GM18519 (cell line): Measurements from ENCODE around the gene MBP.

ENCODE experiments used
- ATAC-seq: cut with Tn5 transposase; IDR thresholded peaks from one replicate; pipeline ENCODE4 v1.9.1; 2021; ENCODE audit warnings: mild to moderate bottlenecking, moderate library complexity; ENCODE audit not compliant: unreplicated experiment, low FRiP score

The MBP gene

DNA sequence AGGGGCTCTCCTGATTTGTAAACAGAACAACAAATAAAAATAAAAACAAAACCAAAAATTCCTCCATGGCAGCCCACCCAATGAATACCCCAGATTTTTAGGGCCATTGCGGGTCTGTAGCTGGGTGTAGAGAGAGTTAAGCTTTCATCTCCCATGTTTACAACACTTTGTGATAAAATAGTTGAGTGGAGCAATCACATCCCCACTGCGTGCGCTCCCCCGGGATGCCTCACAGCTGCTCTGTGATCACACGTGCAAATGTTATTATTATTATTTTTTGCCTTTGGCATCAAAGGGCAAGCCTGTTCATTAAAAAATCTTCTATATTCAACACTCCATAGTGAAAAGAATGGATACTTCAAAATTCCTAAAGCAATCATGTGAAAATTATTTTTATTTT, 118.0 kb downstream of the MBP start:
- ATAC-seq: no peak

DNA sequence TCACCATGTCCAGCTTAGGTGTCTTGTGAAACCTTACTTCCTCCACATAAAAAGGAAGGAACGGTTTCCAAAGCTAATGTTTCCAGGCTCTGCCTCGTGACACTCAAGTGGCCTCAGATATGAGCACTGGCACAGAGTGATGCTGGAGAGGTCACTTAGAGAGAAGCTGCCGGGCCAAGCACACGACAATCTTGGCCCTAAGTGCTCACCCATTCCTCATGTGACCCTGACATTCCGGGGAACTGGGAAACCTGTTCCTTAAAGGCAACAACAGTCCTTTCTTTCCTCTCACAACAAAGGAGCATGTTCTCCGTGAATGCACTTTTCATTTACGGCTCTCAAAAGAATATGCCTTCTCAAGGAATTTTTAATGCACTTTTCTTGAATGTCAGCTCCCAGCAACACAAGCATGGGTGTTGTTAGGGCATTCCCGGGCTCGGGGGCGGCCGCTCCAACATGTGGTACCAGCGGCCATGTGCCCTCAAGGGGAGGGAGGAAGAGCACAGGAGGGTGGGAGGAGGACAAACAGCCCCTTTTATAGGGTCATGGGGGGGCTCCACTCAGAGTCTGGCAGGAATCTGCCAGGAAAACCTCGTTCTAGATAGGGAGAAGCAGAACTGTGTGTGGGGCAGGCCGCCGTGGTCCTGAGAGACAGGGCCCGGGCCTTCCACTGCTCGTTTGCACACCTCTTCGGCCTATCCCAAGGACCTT, 118.6 kb downstream of the MBP start:
- no peak for ATAC-seq

DNA sequence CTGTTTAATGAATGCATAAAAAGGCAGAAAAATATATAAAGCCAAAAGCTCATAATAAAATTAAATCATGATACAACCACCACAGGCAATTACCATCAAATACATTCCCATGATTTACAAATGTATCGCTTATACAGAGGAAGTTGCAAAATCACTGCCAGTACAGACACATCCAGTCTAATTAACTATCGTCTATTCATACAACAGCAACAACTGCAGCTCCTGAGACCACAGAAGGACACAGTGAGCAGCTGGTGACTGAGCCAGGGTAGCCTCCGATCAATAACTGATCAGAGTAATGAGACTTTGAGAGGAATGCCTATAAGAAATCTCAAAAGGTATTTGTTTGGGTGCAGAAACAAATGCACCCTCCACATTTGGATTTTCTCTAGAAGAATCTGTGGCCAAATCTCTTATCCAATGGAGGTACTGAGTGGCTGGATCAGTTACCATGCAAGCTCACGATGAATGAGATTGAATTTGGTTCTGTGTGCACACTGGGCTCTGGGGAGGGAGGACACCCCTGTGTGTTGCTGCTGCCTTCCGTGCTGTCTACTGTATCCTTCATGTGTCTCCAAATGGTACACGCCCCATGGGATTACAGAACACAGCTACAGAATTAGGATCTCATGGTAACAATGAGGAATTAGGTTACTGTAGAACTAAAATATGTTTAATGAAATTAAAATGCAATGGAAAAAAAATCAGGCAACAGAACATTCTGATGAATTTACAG, 119.6 kb downstream of the MBP start:
- no peak for ATAC-seq

DNA sequence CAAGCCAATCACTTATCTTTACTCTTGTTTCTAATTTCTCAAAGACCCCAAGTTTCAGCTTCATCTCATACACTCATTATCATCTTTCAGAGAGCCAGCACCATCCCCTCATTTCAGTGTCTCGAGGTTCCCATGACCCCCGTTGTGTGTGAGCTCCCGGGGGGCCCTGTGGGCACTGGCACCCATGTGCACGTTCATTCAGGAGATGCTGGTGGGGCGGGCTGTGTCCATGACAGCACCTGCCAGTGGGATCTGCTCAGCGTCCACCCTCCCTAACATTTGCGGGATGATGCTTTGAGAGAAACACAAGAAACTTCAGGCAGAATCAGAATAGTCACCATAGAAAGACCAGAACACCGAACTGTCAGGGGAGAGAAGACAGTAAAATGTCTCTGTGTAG, 120.5 kb downstream of the MBP start:
- ATAC-seq: no peak

DNA sequence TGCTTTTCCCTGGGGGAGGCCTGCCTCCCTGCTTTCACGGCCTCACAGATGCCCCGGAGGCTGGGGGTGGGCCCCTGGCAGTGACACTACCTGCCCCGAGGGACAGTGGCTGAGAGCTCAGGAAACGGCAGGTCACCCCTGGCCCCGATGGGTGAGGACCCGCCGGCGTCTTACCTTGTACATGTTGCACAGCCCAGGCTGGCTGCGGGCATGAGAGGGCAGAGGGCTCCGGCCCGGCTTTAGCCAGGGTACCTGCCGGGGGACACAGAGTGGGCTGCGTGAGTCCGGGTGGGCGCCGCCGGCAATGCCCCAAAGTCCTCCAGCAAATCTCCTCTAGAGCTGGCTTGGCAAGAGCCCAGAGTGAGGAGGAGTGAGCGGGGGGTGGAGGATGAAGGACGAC, 122.9 kb downstream of the MBP start:
- no peak for ATAC-seq

DNA sequence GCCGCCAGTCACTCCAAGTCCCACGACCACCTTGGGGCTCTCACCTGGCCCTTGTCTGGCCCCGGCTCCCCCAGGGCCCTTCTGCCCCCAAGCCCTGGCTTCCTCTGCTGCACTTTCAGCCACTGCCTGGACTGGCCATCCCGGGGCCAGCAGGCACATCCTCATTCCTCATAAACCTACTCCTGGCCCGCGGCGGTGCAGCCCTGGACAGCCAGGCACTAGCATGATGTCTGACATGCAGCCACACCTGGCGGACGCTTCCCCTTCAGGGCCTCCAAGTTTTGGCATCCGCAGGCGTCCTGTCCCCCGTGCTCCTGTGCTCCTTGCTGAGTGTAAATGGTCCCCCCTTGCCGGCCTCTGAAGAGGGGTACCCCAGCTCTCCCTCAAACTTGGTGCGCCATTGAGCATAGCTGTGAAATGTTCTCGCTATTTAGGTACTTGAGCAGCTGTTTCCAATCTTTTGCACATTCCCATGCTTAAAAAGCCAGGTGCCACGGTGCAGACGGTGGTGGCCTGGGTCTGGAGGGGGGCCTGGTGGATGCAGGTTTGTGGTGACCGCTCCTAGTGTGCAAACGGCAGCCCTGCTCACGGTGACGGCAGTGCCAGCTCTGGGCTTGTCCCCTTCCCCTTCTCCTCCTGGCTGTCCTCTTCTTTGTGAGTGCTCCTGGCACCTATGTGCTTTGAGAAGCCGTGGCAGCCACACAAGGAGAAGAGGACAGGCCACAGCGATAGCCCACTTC, 123.8 kb downstream of the MBP start:
- no peak for ATAC-seq

DNA sequence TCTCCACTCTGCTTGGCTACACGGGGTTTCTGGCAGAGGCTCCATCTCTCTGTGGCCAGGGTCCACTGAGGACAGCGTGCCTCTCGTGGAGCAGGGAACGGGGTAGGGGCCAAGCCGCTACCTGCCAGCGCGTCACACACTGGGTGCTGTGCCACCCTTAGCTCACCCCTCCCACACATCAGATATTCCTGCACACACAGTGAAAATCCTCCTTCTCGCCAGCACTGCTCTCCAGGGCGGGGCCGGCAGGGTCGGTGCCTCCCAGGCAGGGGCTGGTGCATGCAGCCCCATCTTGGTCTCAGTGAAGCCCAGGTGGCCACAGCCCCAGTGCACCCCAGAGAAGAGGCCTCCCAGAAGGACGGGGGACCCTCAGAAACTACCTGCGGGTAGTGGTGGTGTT, 124.6 kb downstream of the MBP start:
- ATAC-seq: no peak

DNA sequence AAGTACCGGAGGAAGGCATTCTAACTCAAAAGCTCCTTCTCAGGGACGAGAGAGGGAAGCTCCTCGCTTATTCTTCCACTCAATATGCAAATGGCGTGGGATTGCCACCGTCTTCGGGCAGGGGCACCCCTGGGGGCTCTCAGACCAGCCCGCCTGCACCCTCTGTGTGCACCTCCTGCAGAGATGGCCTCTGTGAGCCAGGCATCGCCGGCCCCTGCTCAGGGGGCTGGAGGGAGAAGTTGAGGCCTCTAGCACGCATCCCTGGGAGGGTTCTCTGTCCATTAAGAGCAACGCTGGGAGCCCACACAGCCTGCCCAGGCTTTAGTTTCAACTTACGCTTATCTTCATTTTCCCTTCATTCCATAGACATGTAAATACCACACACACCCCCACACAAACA, 125.3 kb downstream of the MBP start:
- no peak for ATAC-seq

DNA sequence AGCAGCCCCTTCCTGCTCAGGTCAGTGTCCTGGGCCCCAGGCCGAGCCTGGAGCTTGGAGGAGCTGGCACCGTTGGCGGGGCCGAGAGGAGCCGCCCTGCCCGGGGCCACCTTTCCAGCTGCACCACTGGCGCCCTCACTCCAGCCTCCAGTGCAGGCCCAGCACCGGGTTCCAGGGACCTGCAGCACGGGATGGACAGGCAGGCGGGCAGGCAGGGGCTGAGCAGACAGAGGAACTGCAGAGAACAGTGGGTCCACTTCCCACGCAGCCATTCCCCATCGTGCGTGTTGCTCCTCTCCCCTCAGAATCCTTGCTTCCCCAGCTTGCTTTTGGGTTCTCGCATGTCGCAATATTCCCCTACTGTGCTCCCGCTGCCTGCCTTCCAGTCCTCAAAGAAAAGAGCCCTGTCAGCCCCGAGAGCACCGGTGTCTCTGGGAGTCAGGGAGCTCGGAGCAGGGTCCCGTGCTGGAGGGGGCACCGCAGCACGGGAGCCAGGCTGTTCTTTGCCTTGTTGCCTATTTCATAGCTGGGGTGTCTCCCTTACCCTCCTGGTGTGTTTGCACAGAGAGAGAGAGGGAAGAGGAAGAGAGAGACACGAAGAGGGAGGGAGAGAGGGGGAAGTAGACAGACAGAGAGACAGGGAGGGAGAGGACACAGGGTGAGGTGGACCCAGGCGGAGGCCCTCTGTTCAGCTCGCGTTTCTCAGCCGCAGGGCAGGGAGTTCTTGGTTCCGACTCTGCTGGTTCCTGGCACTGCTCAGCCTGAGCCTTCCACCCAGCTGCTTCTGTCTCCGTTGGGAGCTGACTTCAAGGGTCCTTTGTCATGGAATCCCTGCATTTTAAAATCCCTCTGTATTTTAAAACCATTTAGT, 126.0 kb downstream of the MBP start:
- ATAC-seq: no peak

DNA sequence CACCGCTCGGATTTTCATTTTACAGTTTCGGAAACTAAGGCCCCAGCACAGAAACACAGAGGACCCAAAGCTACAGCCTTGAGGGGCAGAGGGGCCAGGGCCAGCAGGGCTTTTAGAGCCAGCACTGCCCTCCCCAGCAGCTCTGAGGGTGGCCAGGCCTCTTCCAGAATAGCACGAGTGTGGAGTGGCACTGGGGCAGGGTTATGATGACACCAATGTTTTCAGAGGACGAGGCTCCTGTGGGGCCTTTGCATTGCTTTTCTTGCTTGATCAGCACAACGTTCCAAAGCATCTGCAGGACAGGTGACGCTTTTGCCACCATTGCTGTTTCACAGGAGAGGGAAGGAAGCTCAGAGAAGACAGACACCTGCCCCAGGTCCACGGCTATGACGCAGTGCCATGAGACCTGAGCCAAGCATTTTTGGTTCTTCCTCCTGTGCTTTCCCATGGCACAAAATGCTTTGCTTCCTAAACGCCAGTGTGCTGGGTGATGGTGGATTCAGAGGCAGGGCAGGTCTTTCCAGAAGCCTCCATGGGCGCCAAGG, 126.9 kb downstream of the MBP start:
- ATAC-seq: no peak

DNA sequence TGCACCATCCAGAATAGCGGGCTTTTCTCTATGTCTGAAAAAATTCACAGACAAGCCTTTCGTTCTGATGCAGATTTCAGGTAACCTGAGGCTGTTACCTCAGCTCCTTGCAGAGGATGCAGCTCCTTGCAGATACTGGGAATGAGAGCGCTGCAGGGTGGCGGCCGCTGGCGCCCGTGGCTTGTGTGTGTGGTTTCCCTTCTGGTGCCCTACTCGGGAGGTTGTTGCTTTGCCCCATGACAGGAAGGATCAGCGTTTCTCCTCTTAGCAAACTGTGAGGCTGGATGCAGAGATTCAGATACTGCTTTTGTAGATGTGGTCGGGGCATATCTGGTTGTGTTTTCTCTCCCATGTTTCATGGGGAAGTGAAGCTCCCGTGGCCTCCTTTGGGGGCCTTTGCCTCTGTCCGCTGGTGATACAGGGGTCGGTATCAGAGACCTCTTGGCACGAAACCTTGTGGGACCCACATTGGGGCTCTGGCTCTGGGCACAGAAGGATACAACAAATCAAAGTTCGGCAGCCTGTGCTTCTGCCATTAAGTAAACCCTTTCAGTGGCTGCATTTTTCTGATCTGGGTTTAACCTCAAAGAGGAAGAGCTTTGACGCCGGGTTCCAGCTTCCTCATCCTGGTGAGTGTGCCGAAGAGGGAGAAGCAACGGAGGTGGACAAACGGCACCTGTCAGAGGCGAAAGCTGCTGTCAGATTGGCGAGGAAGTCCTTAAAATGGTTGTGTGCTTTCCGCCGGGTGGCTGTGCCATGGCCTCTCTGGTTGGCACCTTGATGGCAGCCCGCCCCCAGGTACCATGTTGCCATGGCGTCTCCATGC, 127.8 kb downstream of the MBP start:
- ATAC-seq: no peak

DNA sequence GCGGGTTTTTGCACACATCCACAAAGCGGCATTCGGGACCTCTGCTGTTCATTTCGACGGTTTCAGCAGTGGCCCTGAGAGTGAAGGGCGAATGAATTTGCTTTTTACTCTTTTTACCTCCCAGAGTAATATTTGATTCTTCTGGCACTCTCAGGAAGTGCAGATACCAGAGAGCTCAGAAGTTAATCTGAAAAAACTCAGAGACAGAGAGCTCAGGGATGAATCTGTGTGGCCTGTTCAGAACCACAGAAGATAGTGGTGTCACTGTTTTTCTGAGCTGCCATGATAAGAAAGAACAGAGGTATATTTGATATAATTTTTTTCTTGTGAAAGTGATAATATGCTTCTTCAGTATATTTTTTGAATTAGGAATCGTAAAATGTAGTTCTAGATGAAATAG, 129.3 kb downstream of the MBP start:
- ATAC-seq: no peak

DNA sequence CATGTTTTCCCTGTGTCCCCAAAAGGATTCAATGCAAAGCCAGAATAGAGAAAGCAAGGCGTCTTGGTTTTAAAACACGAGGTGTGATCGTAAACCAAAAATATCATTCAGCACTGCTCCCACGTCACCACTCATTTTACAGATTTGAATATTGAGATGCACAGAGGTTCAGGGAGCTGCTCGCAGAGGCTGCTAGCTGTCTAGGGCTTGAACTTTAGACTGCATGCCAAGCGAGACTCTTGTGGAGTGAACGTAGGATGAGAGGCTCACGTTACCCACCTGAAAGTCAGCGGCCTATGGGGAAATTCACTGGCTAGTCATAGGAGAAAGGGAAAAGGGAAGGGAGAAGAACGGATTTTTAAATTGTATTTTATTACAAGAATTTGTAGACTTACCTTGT, 130.1 kb downstream of the MBP start:
- ATAC-seq: no peak

DNA sequence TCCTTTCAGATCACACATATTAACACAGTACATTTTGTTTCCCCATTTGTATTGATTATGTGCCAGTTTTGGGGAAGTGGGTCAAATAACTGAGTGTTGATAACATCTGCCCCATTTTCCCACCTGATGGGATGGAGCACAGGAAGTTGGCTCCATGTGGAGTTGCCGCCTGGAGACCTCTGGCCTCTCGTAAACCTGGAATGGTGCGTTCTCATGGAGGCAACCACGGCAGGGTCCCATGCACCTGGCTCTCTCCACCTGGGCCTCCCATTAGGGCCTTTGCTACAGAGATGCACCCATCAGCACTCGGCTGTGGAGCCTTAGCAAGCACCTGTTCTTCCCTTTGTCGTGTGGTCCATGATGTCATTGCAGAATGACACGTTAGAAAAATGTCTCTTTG, 130.6 kb downstream of the MBP start:
- ATAC-seq: no peak

DNA sequence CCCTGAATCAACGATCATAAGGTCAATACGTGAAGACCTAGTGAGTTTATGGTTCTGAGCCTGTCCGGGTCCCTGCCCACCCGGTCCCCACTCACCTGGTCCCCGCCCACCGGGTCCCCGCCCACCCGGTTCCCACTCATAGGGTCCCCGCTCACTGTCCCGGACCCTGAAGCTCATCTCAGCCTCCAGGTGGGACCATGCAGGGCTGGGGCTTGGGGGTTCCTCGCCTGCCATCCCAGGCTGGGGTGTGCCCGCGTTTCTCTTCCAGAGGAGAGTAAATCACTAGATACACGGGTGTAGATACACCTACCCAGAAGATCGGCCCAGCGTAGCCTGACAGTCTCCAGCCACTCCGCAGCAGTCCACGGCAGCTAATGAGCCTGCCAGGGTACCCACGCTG, 131.5 kb downstream of the MBP start:
- ATAC-seq: no peak

DNA sequence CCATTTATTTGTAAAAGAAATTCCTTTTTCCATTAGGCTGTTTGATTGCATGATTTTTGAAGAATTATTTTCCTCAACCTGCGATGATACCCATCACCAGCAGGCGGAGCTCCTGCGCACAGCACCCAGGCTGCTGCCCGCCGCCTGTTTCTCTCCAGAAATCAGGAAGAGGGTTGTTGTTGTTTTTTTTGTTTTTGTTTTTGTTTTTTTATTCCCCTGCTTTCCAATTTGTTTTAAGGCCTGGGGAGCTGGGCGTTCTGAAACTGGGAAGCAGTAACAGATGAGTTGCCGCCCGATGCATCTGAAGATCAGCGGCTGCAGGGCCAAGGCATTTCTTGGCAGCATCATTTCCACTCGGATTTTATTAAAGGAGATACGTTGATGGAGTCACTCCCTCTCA, 132.1 kb downstream of the MBP start:
- no peak for ATAC-seq

DNA sequence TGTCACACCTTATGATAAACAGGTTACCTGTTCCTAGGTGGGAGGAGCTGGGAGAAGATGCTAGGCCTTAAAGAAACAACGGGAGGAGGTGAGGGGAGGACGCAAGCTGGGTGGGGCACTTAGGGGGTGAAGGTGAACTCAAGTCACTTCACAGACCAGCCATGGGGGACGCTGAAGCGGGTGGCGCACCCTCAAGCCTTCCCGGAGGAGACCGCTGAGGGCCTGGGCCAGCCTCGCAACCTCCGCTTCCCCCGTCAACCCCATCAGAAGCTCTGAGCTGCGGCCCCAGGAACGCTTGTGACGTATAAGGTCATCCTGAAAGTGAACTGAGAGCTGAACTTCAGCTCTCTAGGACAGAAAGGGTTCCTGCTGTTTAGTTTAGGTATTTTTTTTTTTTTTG, 133.5 kb downstream of the MBP start:
- ATAC-seq: no peak

DNA sequence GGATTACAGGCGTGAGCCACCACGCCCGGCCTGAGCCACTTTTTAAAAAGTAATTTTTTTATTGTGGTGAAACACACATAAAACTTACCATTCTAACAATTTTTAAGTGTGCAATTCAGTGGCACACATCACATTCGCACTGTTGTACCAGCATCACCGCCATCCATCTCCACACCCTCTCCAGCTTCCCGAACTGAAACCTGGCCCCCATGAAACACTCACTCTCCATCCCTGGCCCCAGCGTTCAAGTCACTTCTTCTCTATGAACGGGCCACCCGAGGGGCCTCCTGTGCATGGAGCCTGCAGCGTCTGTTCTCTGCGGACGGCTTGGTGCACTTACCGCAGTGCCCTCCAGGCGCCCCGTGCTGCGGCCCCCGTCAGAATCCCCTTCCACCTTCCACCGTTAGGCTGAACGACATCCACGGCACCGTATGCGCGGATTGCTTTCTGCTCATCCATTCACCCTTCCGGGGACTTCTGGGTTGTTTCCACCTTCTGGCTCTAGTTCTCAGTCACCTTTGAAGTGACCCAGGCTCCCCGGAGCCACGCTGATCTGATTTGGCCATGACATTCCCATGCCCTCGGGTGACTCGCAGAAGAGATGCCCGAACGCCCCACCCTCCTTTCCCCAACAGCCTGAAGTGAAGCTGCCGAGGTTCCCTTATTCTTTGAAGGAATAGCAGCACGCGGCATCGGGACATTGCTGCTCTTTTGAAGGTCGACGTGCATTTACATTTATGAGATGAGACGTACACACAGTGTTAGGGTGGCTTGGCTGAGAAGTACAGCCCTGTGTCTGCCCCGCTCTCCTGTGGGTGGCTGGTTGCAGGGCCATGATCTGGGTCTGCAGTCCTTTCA, 134.4 kb downstream of the MBP start:
- ATAC-seq: no peak

DNA sequence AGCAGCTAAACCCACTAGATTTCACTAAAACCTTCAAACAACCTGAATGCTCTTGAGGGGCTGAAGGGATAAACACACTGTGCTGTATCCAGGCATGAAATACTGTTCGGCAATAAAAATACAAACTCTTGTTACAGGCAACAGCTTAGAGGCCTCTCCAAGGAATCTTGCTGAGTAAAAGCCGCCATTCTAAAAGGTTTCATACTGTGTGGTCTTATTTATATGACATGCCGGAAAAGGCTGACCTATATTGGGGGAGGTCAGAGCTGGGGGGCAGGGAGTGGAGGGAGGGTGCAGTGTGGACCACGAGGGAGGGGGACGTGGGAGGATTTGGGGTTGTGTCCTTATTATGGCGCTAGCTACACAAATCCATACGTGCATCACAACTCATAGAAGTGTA, 136.2 kb downstream of the MBP start:
- ATAC-seq: no peak
